ENCODE measurements around the gene KRT28. TPM values are rescaled to one million over a fixed set of nuclear protein-coding genes. Genes with fewer than 3 reads are reported as not detected.

Gene KRT28
- total RNA-seq (2022; extraction: Qiagen RNA extraction) = not detected in 5 replicates

GRCh38 chr17:40799859-40800258 is at the start of gene KRT28:
Gene KRT28, minus strand, starts transcription at chr17:40799959. Its CDS starts 66 bp downstream, at chr17:40799893.

GRCh38 chr17:40822132-40822812 is 22.5 kb upstream of the KRT28 start, which contains the start of gene KRT10:
Gene KRT10, minus strand, starts transcription at chr17:40822614. Its CDS starts 29 bp downstream, at chr17:40822585.

GRCh38 chr17:40782450-40782849 is 17.3 kb downstream of the KRT28 start, which contains the start of gene KRT27:
Gene KRT27, minus strand, starts transcription at chr17:40782550. Its CDS starts 57 bp downstream, at chr17:40782493.

GRCh38 chr17:40772101-40772500 is 27.7 kb downstream of the KRT28 start, which contains the start of gene KRT26:
Gene KRT26, minus strand, starts transcription at chr17:40772201. Its CDS starts 88 bp downstream, at chr17:40772113.

GRCh38 chr17:40755231-40755630 is 44.5 kb downstream of the KRT28 start, which contains the start of gene KRT25:
Gene KRT25, minus strand, starts transcription at chr17:40755331. Its CDS starts 60 bp downstream, at chr17:40755271.

Other genes with a start within 250 kb of the KRT28 start
- gene CCR7, start 234.5 kb downstream of the KRT28 start, total RNA-seq (2022; extraction: Qiagen RNA extraction) = 0.73 to 1.5 TPM (median 0.97 TPM) in 5 replicates
- gene SMARCE1, start 152.1 kb downstream of the KRT28 start, total RNA-seq (2022; extraction: Qiagen RNA extraction) = 103 to 112 TPM (median 105 TPM) in 5 replicates
- gene KRT222, start 134.8 kb downstream of the KRT28 start, total RNA-seq (2022; extraction: Qiagen RNA extraction) = 0.31 to 0.58 TPM (median 0.43 TPM) in 4 of 5 replicates, not detected in the other
- gene KRT24, start 96.2 kb downstream of the KRT28 start, total RNA-seq (2022; extraction: Qiagen RNA extraction) = not detected in 5 replicates
- gene KRT25, start 44.6 kb downstream of the KRT28 start, total RNA-seq (2022; extraction: Qiagen RNA extraction) = not detected in 5 replicates
- gene KRT26, start 27.8 kb downstream of the KRT28 start, total RNA-seq (2022; extraction: Qiagen RNA extraction) = not detected in 5 replicates
- 0.06 TPM in 1 of 5 replicates, not detected in the others for gene KRT27, start 17.4 kb downstream of the KRT28 start, total RNA-seq (2022; extraction: Qiagen RNA extraction)
- 61.8 to 120 TPM (median 113 TPM) in 5 replicates for gene KRT10, start 22.7 kb upstream of the KRT28 start, total RNA-seq (2022; extraction: Qiagen RNA extraction)
- gene KRT12, start 67.3 kb upstream of the KRT28 start, total RNA-seq (2022; extraction: Qiagen RNA extraction) = not detected in 5 replicates
- 0.14 to 0.41 TPM (median 0.17 TPM) in 5 replicates for gene KRT20, start 85.3 kb upstream of the KRT28 start, total RNA-seq (2022; extraction: Qiagen RNA extraction)
- 0.08 to 0.29 TPM (median 0.11 TPM) in 4 of 5 replicates, not detected in the other for gene KRT23, start 137.7 kb upstream of the KRT28 start, total RNA-seq (2022; extraction: Qiagen RNA extraction)
- not detected in 5 replicates for gene KRT39, start 167.0 kb upstream of the KRT28 start, total RNA-seq (2022; extraction: Qiagen RNA extraction)
- gene KRT40, start 184.4 kb upstream of the KRT28 start, total RNA-seq (2022; extraction: Qiagen RNA extraction) = not detected in 5 replicates
- gene KRTAP3-3, start 194.2 kb upstream of the KRT28 start, total RNA-seq (2022; extraction: Qiagen RNA extraction) = not detected in 5 replicates
- gene KRTAP3-2, start 199.9 kb upstream of the KRT28 start, total RNA-seq (2022; extraction: Qiagen RNA extraction) = 0.26 to 0.44 TPM (median 0.29 TPM) in 5 replicates
- 0.24 TPM in 1 of 5 replicates, not detected in the others for gene KRTAP3-1, start 209.2 kb upstream of the KRT28 start, total RNA-seq (2022; extraction: Qiagen RNA extraction)
- not detected in 5 replicates for gene KRTAP1-5, start 227.2 kb upstream of the KRT28 start, total RNA-seq (2022; extraction: Qiagen RNA extraction)
- not detected in 5 replicates for gene KRTAP1-4, start 230.2 kb upstream of the KRT28 start, total RNA-seq (2022; extraction: Qiagen RNA extraction)
- gene KRTAP1-3, start 234.9 kb upstream of the KRT28 start, total RNA-seq (2022; extraction: Qiagen RNA extraction) = not detected in 5 replicates
- gene KRTAP1-1, start 241.5 kb upstream of the KRT28 start, total RNA-seq (2022; extraction: Qiagen RNA extraction) = not detected in 5 replicates
- not detected in 5 replicates for gene KRTAP2-1, start 247.4 kb upstream of the KRT28 start, total RNA-seq (2022; extraction: Qiagen RNA extraction)